Medulla oblongata (tissue), 1 donor: ENCODE results near the gene SORCS2.

Experiments
- DNase-seq: peaks from one replicate; pipeline ENCODE4 v3.0.0-alpha.2; 2015; ENCODE audit errors: extremely low spot score

The SORCS2 gene

DNA sequence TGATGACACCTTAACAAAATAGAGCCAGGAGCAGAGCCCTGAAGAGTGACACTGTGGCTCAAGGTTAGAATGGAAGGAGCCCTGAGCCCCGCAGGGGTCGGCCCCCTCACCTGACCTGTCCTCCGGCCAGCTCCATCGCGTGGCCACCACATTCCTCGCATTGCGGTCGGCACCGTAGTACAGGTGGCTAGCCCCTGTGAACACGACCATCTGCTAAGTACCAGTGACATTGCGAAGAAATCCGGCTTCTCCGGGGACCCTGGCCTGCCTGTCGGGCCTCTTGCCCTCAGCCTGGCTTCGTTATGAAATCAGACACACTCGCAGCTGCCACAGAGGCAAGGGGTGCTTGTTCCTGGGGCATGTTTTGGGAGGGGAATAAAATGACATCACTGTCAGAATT is 568.4 kb downstream of the SORCS2 start:
- no peak for DNase-seq

DNA sequence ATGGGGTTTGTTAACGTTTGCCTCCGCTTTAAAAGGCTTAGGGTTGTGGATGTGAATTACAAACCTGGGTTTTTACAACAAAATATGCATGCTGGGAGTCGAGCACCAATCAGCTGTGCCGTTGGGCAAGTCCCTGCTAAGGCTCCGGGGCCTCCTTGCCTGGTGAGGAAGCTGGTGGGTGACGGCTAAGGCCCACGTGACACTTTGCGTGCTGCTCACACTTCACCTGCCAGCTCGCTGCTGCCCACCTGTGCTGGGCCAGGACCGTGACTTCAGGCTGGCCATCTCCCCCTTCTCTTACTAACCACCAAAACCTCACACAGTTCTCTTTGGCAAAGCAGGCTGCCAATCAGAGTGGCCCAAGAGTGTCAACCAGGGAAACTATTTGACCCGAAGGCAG is 569.0 kb downstream of the SORCS2 start:
- no peak for DNase-seq

DNA sequence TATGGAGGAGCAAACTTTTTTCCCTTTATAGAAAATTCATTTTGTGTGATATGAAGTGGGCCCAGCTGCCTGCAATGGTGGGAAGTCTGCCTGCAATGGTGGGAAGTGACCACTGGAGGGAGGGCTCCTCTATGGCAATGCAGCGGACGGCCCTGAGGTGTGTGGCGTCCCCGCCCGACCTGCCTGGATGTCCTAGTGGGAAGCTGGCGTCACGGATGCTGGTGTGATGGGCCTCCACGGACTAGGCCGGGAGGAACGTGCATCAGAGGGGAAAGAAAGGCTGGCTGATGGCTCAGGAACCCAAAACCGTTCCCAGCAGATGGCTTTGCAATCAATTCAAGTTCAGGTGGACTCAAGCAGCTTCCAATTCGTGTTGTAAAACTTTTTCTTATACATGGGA is 569.4 kb downstream of the SORCS2 start:
- DNase-seq: peak; percentile 58

- DNase-seq: no peak
Observed at GRCh38 chr4:7762376-7763030, 570.2 kb downstream of the SORCS2 start.

DNA sequence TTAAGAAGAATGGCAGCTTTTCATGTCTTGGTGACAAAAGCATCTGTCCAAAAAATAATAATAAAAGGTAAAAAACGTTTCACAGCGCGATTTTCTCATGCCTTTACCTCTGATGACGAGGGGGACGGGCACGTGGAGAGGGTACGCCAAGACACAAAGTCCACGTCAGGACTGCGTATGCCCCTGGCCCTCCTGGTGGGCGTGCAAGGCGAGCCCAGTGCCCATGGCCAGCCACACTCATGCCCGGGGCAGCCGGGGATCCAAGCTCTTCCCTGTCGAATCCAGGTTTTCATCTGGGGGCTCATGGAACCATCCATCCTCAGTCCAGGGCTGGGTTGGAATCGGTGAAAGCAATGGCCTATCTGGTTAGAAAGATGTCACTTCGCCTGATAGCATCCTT is 570.8 kb downstream of the SORCS2 start:
- no peak for DNase-seq

DNA sequence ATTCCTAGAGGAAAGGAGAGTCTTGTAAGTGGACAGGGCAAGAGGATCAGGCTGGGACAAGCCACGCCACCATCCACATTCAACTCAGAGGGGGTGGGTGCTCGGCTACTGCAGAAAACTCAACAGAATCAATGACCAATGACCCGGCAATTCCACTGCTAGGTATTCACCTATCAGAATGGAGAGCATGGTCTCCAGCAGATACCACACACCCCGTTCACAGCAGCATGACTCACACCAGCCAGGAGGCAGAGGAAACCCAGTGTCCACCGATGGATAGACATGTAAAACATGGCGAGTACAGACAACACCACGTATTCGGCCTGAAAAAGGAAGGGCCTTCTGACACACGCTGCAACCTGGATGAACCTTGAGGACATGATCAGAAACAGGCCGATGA is 571.5 kb downstream of the SORCS2 start:
- no peak for DNase-seq

- DNase-seq: no peak
Observed at GRCh38 chr4:7764466-7764865, 572.1 kb downstream of the SORCS2 start.

GRCh38 chr4:7765666-7766065 is 573.3 kb downstream of the SORCS2 start:
- DNase-seq: no peak

DNA sequence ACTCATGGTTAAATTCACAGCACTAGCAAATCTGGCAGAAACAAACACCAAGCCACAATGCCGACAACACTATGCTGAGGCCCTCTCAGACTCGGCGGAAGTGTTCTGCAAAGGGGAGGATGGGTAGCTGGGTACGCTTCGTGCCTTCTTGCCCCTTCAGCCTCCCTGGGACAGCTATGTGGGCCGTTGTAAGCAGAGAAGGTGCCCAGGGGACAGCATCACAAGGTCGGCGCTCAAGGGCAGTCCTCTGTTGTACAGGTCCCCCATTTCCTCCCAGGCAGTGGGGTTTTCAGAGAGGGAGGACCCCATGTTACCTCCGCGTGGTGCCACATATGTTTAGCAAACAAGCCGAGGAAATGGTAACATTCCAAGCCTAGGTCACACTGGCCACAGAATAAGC is 573.7 kb downstream of the SORCS2 start:
- no peak for DNase-seq

DNA sequence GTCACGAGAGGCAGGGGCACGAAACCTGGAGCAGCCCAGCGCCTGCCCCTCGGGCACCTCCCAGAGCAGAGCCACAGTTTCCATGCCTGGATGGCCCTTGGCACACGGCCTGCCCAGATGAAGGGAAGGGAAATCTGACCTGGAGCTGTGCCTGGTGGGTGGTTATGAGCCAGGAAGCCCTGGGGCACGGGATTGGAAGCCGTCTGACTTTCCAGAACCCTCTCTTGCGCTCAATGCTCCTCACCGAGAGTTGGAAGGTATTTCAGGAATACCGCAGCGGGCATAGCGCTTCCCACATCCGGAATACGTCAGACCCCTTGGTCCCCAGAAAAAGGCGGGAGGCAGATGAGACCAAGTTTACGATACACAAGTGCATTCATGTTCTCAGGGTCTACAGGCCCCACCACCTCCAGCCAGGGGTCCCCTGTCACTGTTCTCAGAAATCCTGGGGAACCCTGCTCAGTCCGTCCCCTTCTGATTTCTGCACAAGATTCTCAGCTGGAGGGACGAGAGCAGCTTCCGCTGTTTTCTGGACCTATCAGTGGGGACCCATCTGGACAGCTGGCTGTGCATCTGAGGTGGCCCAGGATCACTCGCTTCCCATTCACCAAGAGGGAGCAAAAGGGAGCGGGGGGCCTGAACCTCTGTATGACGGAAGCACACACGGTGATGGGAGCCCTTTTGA is 574.5 kb downstream of the SORCS2 start:
- no peak for DNase-seq

DNA sequence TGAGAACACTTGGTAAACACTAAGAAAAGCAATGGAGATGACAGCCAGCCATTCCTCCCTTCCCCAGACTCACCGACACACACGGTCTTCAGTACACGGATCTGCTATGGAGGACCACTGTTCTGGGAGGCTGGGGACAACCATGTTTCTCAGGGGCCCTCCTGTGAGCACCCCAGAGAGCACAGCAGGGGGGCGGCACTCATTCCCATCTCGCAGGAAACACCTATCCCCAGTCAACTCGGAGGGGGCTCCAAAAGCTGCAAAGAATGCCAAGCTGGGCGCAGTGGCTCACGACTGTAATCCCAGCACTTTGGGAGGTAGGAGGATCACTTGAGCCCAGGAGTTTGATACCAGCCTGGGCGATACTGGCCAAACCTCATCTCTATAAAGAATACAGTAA is 575.2 kb downstream of the SORCS2 start:
- no peak for DNase-seq

GRCh38 chr4:7767966-7768365 is 575.6 kb downstream of the SORCS2 start:
- no peak for DNase-seq

- no peak for DNase-seq
Observed at GRCh38 chr4:7768736-7769135, 576.4 kb downstream of the SORCS2 start.

DNA sequence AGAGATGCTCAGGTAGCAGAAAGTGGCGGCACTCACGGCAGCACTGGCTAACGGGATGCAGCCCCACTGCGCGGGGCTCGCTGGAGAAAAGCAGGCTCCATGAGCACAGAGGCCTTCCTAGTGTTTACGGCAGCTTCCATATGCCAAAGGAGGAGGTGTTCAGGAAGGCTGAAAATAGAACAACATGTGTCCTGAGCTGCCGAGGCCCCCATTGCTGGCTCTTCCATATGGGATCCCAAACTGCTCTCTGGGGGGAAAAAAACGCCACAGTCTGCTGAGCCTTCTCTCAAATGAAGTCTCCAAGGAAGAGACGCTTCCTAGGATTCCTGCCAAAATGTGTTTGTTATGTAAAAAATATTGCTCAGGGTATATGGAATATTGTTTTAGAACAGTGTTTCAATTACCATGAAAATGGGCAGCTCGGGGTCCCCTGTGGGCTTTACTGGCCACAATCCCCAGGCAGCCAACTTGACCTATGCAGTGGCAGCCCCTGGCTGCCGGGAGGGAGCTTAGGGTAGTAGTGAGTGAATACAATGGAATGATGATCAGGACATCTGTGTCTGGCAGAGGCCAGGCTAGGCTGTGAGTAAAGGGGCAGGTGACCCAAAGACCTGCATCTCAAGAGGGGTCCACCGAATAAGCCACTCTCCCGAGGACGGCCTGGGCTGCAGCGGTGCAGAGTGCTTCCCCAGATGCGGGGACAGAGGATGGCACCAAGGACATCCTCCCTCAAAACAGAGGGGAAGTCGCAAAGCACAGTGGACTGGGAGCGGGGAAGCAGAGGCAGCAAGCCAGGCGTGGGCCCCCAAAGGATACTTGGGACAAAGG is 577.3 kb downstream of the SORCS2 start:
- DNase-seq: no peak

- no peak for DNase-seq
Observed at GRCh38 chr4:7770224-7771050, 578.1 kb downstream of the SORCS2 start.

GRCh38 chr4:7771056-7771455 is 578.7 kb downstream of the SORCS2 start:
- no peak for DNase-seq

- peak; percentile 33 for DNase-seq
Observed at GRCh38 chr4:7771541-7772507, 579.5 kb downstream of the SORCS2 start.

- no peak for DNase-seq
Observed at GRCh38 chr4:7772711-7773385, 580.5 kb downstream of the SORCS2 start.

- DNase-seq: no peak
Observed at GRCh38 chr4:7773401-7774180, 581.3 kb downstream of the SORCS2 start.
